Spleen (tissue), 11 donors: ENCODE measurements around the gene CHD5. TPM values are rescaled to one million over a fixed set of nuclear protein-coding genes. Genes with fewer than 3 reads are reported as not detected.

ENCODE experiments used
- DNase-seq: peaks from one replicate; pipeline ENCODE4 v3.0.0-alpha.2; 2020
- H3K27ac ChIP-seq, 8 donors: fragments of 200-600 bp; sonication (generic) in 7 of 8; 1 replicate in 4 of 8; 2 replicates in 4 of 8; pipeline versions ENCODE4 v1.5.0 to v1.8.0; 2016 to 2021; ENCODE audit warnings: inconsistent platforms in 4 of 8, mild to moderate bottlenecking in 4 of 8, moderate library complexity in 1 of 8
- H3K27me3 ChIP-seq, 7 donors: fragments of 200-600 bp; sonication (generic) in 6 of 7; replicated peaks in 1 of 7; 1 replicate in 4 of 7; 2 replicates in 3 of 7; pipeline versions ENCODE4 v1.5.0 to v1.8.0; 2016 to 2021; ENCODE audit warnings: inconsistent platforms in 3 of 7, mild to moderate bottlenecking in 1 of 7
- H3K36me3 ChIP-seq, 6 donors: fragments of 200-600 bp; sonication (generic) in 5 of 6; 1 replicate in 4 of 6; 2 replicates in 2 of 6; pipeline versions ENCODE4 v1.5.0 to v1.8.0; 2016 to 2021; ENCODE audit warnings: inconsistent platforms in 2 of 6
- H3K4me1 ChIP-seq, 6 donors: fragments of 200-600 bp; sonication (generic) in 5 of 6; 1 replicate in 3 of 6; 2 replicates in 3 of 6; pipeline versions ENCODE4 v1.5.0 to v1.8.0; 2016 to 2021; ENCODE audit warnings: inconsistent platforms in 3 of 6
- H3K4me3 ChIP-seq, 8 donors: fragments of 200-600 bp; sonication (generic) in 7 of 8; 1 replicate in 4 of 8; 2 replicates in 4 of 8; pipeline versions ENCODE4 v1.5.0 to v1.8.0; 2016 to 2021; ENCODE audit warnings: inconsistent platforms in 4 of 8, mild to moderate bottlenecking in 4 of 8, moderate library complexity in 2 of 8
- H3K9me3 ChIP-seq, 8 donors: fragments of 200-600 bp; sonication (generic) in 7 of 8; 1 replicate in 4 of 8; 2 replicates in 4 of 8; pipeline versions ENCODE4 v1.5.0 to v1.8.0; 2016 to 2021; ENCODE audit warnings: inconsistent platforms in 4 of 8
- POLR2A ChIP-seq, 3 donors: fragments of 450-650 bp; IDR thresholded peaks; one replicate each; pipeline ENCODE4 v1.5.1; 2017; ENCODE audit warnings: antibody characterized with exemption in 3 of 3, mild to moderate bottlenecking in 1 of 3
- POLR2AphosphoS5 ChIP-seq, 3 donors: sonication (generic); formaldehyde crosslinking; IDR thresholded peaks; one replicate each; pipeline ENCODE4 v1.5.1; 2017; ENCODE audit warnings: antibody characterized with exemption in 3 of 3
- WGBS, 5 donors: extraction: QIAGEN DNeasy Blood & Tissue Kit in 3 of 5; methylation state at CpG; one replicate each; pipeline versions ENCODE4 v1.1.5 to v1.1.7; 2013 to 2018; 5-methylcytosine and 5-hydroxymethylcytosine counted together
- intact Hi-C: fragments of 100-400 bp; cut with DNase I; formaldehyde crosslinking; loops from one replicate; pipeline ENCODE4 v1.15.0; 2023; ENCODE audit warnings: low total_unique reads
- polyA plus RNA-seq, 3 donors: library from polyadenylated mRNA; stranded (reverse); fragments of 200-250 nt; gene quantifications; one replicate each; pipeline ENCODE4 v1.2.1, GENCODE V29; 2013
- total RNA-seq, 7 donors: library from RNA; depleted of rRNA in 3 of 7; stranded (reverse); fragments of >200 nt in 3 of 7; fragmentation: NEBNext Ultra II Directional in 4 of 7; extraction: Animal tissue kit (Norgen Biotek cat#: 25700) in 4 of 7; gene quantifications; one replicate each; pipeline versions ENCODE4 v1.1.0 to v1.2.1, GENCODE V29; 2016 to 2021
- TF ChIP-seq, protein P1 (sequence below), 11 experiments: fragments of 200-600 bp in 7 of 11; fragments of 450-650 bp in 4 of 11; sonication (generic) in 4 of 11; IDR thresholded peaks in 8 of 11; conservative IDR thresholded peaks in 3 of 11; 1 replicate in 7 of 11; 2 replicates in 4 of 11; pipeline versions ENCODE4 v1.4.0 to v1.8.0; 2016 to 2021; ENCODE audit warnings: antibody characterized with exemption in 11 of 11, inconsistent platforms in 4 of 11, mild to moderate bottlenecking in 1 of 11
- donor health status: healthy with polysubstance abuse.
- donor health status: DM: no; HTN: no; CAD: no; lungs with moderate emphysema.
- donor health status: DM: no; HTN: no; CAD: no.
- donor health status: Bipolar disorder and iron deficiency.
- donor health status: healthy.
- donor health status: DM: no; HTN: no; CAD: no.
- donor health status: DM: yes; HTN: yes; CAD: no.

Gene CHD5
- total and polyA plus RNA-seq, 10 donors: 0.04 to 0.44 (median 0.13) TPM

DNA sequence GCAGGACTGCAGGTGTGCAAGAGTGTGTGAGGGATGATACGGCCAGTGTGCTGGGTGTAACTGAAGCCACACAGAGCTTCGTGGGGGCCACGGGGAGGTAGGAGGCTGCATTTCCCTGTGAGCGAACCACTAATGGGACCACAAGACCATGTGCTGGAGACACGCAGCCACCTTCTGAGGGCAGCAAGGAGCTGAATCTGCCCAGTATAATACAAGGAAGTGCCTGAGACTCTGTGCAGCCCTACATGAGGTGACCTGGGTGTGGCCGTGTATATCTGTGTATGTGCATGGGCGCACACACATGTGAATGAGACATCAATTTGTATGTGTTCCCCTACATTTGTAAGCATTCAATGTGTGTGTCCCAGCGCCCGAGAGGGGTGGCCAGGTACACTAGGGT, 50.8 kb downstream of the CHD5 start:
- DNase-seq: no peak
- peaks cover 0 to 11% (median 6%) of the 10 kb centered on the region in 6 donors for H3K4me1 ChIP-seq
- H3K36me3 ChIP-seq: no peaks in the 10 kb centered on the region
- WGBS, 5 donors: 72 to 87% (median 78%) methylated on average over 9 of the region's 9 CpGs
- H3K9me3 ChIP-seq: peaks cover 0 to 14% (median 9%) of the 10 kb centered on the region in 8 donors
- TF ChIP-seq POLR2A (IDR thresholded peaks at IDR 0.05) (no peak), POLR2AphosphoS5 (IDR thresholded peaks at IDR 0.05) (no peak)
- TF ChIP-seq, protein P1, sequence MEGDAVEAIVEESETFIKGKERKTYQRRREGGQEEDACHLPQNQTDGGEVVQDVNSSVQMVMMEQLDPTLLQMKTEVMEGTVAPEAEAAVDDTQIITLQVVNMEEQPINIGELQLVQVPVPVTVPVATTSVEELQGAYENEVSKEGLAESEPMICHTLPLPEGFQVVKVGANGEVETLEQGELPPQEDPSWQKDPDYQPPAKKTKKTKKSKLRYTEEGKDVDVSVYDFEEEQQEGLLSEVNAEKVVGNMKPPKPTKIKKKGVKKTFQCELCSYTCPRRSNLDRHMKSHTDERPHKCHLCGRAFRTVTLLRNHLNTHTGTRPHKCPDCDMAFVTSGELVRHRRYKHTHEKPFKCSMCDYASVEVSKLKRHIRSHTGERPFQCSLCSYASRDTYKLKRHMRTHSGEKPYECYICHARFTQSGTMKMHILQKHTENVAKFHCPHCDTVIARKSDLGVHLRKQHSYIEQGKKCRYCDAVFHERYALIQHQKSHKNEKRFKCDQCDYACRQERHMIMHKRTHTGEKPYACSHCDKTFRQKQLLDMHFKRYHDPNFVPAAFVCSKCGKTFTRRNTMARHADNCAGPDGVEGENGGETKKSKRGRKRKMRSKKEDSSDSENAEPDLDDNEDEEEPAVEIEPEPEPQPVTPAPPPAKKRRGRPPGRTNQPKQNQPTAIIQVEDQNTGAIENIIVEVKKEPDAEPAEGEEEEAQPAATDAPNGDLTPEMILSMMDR (IDR thresholded peaks at IDR 0.05 in 8 of 11, conservative IDR thresholded peaks at IDR 0.05 in 3 of 11): no peak
- peaks cover 0 to 49% (median 6%) of the 10 kb centered on the region in 7 donors for H3K27me3 ChIP-seq
- intact Hi-C loops: no loop called here
- H3K27ac ChIP-seq: no peak overlapping the region
- H3K4me3 ChIP-seq: no peak overlapping the region

DNA sequence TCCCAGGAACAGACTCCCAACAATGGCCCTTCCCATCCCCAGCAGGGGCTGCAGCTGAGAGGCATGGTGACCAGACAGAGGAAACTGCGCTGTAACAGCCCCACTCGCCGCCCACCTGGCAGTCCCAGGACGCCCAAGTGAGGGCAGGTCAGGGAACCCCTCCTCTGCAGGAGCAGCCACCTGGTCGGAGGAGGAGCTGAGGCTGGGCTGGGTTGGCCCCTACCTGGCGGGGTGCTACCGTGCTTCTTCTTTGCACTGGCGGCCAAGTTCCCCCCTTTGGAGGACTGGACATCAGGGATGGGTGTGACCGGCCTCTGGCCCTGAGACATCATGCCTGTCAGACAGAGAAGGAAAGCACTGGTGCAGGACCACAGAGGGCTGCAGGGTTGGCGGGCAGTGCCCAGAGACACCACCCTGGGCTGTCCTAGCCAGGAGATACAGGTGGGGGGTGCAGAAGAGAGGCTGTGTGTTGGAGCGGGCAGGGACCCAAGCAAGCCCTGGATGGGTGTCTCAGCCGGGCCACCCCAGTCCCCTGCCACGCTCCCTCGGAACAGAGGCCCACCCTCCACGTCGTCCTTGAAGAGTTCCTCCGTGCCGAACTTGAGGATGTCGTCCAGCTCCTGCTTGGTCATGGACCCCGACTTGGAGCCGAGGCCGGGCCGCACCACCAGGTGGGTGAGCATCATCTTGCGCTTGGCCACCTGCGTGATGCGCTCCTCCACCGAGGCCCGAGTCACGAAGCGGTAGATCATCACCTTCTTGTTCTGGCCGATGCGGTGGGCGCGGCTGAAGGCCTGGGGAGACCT, 51.6 kb downstream of the CHD5 start:
- intact Hi-C loops: no loop called here
- peak; percentile 57 for DNase-seq
- 89 to 94% (median 92%) methylated on average over 29 to 34 of the region's 34 CpGs for WGBS, 5 donors
- TF ChIP-seq POLR2A (IDR thresholded peaks at IDR 0.05): no peak
- TF ChIP-seq POLR2AphosphoS5 (IDR thresholded peaks at IDR 0.05): no peak
- TF ChIP-seq, protein P1 (IDR thresholded peaks at IDR 0.05 in 8 of 11, conservative IDR thresholded peaks at IDR 0.05 in 3 of 11): no peak
- Histone ChIP-seq H3K9me3 (peaks cover 0 to 14% (median 9%) of the 10 kb centered on the region in 8 donors), H3K27ac (no peak overlapping the region), H3K4me1 (peaks cover 0 to 11% (median 6%) of the 10 kb centered on the region in 6 donors), H3K36me3 (no peaks in the 10 kb centered on the region), H3K4me3 (no peak overlapping the region), H3K27me3 (peaks cover 0 to 53% (median 6%) of the 10 kb centered on the region in 7 donors)

DNA sequence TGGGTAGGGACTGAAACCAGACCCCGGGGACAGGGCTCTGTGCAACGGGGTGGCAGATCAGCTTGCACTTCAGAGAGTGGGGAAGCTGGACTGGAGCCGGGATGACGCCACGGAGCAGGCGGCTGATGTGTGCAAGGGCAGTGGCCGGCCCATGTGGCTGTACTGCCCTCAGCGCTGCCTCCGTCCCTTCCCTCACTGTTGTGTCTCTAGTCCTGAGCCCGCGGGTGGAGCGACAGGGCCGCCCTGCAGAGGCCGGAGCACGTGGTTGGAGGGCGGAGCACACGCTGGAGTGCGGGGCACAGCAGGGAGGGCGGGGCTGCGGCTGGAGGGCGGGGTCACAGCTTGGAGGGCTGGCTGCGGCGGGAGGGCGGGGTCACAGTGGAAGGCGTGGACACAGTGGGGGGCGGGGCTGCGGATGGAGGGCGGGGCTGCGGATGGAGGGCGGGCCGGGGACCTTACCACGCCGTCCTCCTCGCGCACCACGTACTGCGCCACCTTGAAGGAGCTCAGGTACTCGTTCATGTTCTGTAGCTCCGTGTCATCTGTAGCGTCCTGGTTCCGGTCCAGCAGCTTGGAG, 52.4 kb downstream of the CHD5 start:
- WGBS, 5 donors: 20 to 33% (median 27%) methylated on average over 14 to 40 of the region's 41 CpGs
- TF ChIP-seq POLR2AphosphoS5 (IDR thresholded peaks at IDR 0.05) (peak in 1 of 3 donors; percentile 28), POLR2A (IDR thresholded peaks at IDR 0.05) (no peak)
- TF ChIP-seq, protein P1 (IDR thresholded peaks at IDR 0.05 in 8 of 11, conservative IDR thresholded peaks at IDR 0.05 in 3 of 11): no peak
- Histone ChIP-seq H3K36me3 (no peaks in the 10 kb centered on the region), H3K9me3 (peaks cover 0 to 13% (median 9%) of the 10 kb centered on the region in 8 donors), H3K27me3 (peaks cover 0 to 53% (median 6%) of the 10 kb centered on the region in 7 donors), H3K4me3 (no peak overlapping the region), H3K27ac (no peak overlapping the region), H3K4me1 (peaks cover 0 to 11% (median 6%) of the 10 kb centered on the region in 6 donors)
- DNase-seq: peak; percentile 86
- intact Hi-C loops: no loop called here

DNA sequence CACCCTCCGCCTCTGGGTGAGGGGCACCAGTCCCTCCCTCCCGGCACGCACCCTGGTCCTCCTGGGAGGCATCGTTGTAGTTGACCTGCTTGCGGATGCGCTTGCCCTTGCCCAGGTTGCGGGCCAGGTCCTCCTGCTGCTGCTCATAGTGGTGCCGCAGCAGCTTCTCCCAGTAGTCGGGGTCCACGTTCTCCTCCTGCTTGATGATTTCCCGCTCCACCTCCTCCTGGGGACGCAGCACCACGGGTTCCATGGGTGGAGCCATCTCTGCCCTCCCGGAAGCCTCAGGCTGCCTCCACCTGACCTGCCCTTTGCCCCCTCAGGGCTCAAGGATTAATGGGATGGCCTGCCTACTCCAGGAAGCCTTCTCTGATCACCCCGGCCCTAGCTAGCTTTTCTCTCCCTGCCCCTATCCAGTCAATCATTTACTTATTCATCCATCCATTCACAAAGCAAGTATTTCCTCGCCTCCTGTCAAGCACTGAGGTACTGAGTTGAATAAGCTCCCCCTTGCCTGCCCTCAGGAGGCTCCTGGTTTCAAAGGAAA, 53.5 kb downstream of the CHD5 start:
- 89 to 97% (median 92%) methylated on average over 15 to 16 of the region's 16 CpGs for WGBS, 5 donors

More for the DNA sequence above, 53.5 kb downstream of the CHD5 start:
- peak; percentile 42 for DNase-seq
- intact Hi-C loops: no loop called here
- TF ChIP-seq, protein P1 (IDR thresholded peaks at IDR 0.05 in 8 of 11, conservative IDR thresholded peaks at IDR 0.05 in 3 of 11): no peak
- TF ChIP-seq POLR2AphosphoS5 (IDR thresholded peaks at IDR 0.05) (no peak), POLR2A (IDR thresholded peaks at IDR 0.05) (no peak)
- H3K4me1 ChIP-seq: peaks cover 0 to 11% (median 6%) of the 10 kb centered on the region in 6 donors
- peaks cover 0 to 53% (median 6%) of the 10 kb centered on the region in 7 donors for H3K27me3 ChIP-seq
- no peaks in the 10 kb centered on the region for H3K36me3 ChIP-seq
- H3K9me3 ChIP-seq: peaks cover 0 to 2% (median under 1%) of the 10 kb centered on the region in 8 donors
- no peak overlapping the region for H3K4me3 ChIP-seq
- H3K27ac ChIP-seq: no peak overlapping the region
